K562 (cell line): ENCODE measurements around the gene SF3B3. TPM values are rescaled to one million over a fixed set of nuclear protein-coding genes. Genes with fewer than 3 reads are reported as not detected.

Source experiments
- BRD4 ChIP-seq: fragments of 200-600 bp; sonication (generic); IDR thresholded peaks from 2 replicates; pipeline ENCODE4 v1.6.1; 2017; ENCODE audit warnings: inconsistent platforms
- CHD1 ChIP-seq: fragments of 200-600 bp; sonication (generic); IDR thresholded peaks from one replicate; pipeline ENCODE4 v1.6.1; 2012; ENCODE audit warnings: mild to moderate bottlenecking, moderate library complexity, low read length, inconsistent platforms
- E2F4 ChIP-seq: sonication (generic); formaldehyde crosslinking; IDR thresholded peaks from 2 replicates; pipeline ENCODE4 v1.8.0; 2022; ENCODE audit warnings: mild to moderate bottlenecking, low read depth, missing genetic modification reagents
- ERF ChIP-seq: fragments of 450-650 bp; formaldehyde crosslinking; IDR thresholded peaks from 2 replicates; pipeline ENCODE4 v1.4.0; 2020; ENCODE audit warnings: mild to moderate bottlenecking, mixed read lengths
- ESRRA ChIP-seq: fragments of 450-650 bp; IDR thresholded peaks from 2 replicates; pipeline ENCODE4 v1.6.1; 2014; ENCODE audit warnings: low read depth, mild to moderate bottlenecking, moderate library complexity, borderline replicate concordance
- GABPA ChIP-seq: fragments of 200-800 bp; sonication (Bioruptor generic); conservative IDR thresholded peaks from 2 replicates; pipeline ENCODE4 v1.6.1; 2016; ENCODE audit warnings: low read depth, missing genetic modification characterization, missing compliant biosample characterization
- HLTF ChIP-seq: fragments of 450-650 bp; IDR thresholded peaks from 2 replicates; pipeline ENCODE4 v1.6.1; 2016
- HNRNPUL1 ChIP-seq: fragments of 200-400 bp; formaldehyde crosslinking; IDR thresholded peaks from 2 replicates; pipeline ENCODE4 v1.6.1; 2017; ENCODE audit warnings: low read length
- MECOM ChIP-seq: fragments of 250-450 bp; sonication (Bioruptor Pico); IDR thresholded peaks from 2 replicates; pipeline ENCODE4 v1.8.0; 2022; ENCODE audit warnings: inconsistent platforms
- NEUROD1 ChIP-seq: fragments of 150-350 bp; IDR thresholded peaks from 2 replicates; pipeline ENCODE4 v1.6.1; 2014; ENCODE audit warnings: borderline replicate concordance, low read length, low read depth; ENCODE audit not compliant: partially characterized antibody
- NFRKB ChIP-seq: fragments of 450-650 bp; IDR thresholded peaks from 2 replicates; pipeline ENCODE4 v1.6.1; 2016; ENCODE audit warnings: low read depth
- NONO ChIP-seq, 2 experiments: fragments of 200-400 bp in 1 of 2; fragments of 450-650 bp in 1 of 2; formaldehyde crosslinking in 1 of 2; IDR thresholded peaks; 2 replicates each; pipeline ENCODE4 v1.6.1; 2017; ENCODE audit warnings: low read depth in 2 of 2, mild to moderate bottlenecking in 2 of 2, moderate library complexity in 2 of 2, low read length in 1 of 2
- SRSF9 ChIP-seq: fragments of 200-400 bp; formaldehyde crosslinking; IDR thresholded peaks from 2 replicates; pipeline ENCODE4 v1.6.1; 2017; ENCODE audit warnings: low read depth, low read length, borderline replicate concordance
- ZNF740 ChIP-seq, 3 experiments: fragments of 200-800 bp in 1 of 3; sonication (Bioruptor generic) in 1 of 3; sonication (generic) in 1 of 3; formaldehyde crosslinking in 1 of 3; IDR thresholded peaks; 2 replicates each; pipeline versions ENCODE4 v1.6.1 to v1.8.0; 2016 to 2022; ENCODE audit warnings: mild to moderate bottlenecking in 2 of 3, missing compliant biosample characterization in 2 of 3, missing genetic modification characterization in 2 of 3, missing genetic modification reagents in 1 of 3
- polyA plus RNA-seq, 8 experiments: library from polyadenylated mRNA; depleted of rRNA in 4 of 8; stranded (reverse) in 5 of 8; unstranded in 3 of 8; fragments of >200 nt; fragmentation: Nextera tagmentation in 2 of 8; fragmentation: Illumina TruSeq in 1 of 8; extraction: Ambion mirVana in 2 of 8; extraction: Trizol in 1 of 8; gene quantifications; 2 replicates each; pipeline versions ENCODE4 v1.2.1 to v1.2.3, GENCODE V29; 2011 to 2014; ENCODE audit warnings: inconsistent platforms in 1 of 8, missing spikeins in 1 of 8
- total RNA-seq, 7 experiments: library from RNA; depleted of rRNA in 6 of 7; stranded (reverse); fragments of >200 nt in 6 of 7; fragmentation: Illumina TruSeq in 2 of 7; extraction: Trizol in 2 of 7; gene quantifications; 2 replicates each; pipeline versions ENCODE4 v1.2.1 to v1.2.3, GENCODE V29; 2011 to 2021; ENCODE audit warnings: low replicate concordance in 1 of 7
- TF ChIP-seq, protein P1 (sequence below): sonication (generic); formaldehyde crosslinking; IDR thresholded peaks from 2 replicates; pipeline ENCODE4 v1.8.0; 2022; ENCODE audit warnings: missing genetic modification reagents, mild to moderate bottlenecking, moderate library complexity, borderline replicate concordance
- TF ChIP-seq, protein P2 (sequence below): fragments of 450-650 bp; conservative IDR thresholded peaks from 2 replicates; pipeline ENCODE4 v1.6.1; 2016; ENCODE audit warnings: missing genetic modification characterization, low read depth, mild to moderate bottlenecking, control low read depth, missing compliant biosample characterization

SF3B3 gene
- total and polyA plus RNA-seq, 9 of the 15 experiments (the other 6 are each of a cell fraction or from before 2014, with no cell fraction given), result 98.9 to 546 (median 221) TPM

DNA sequence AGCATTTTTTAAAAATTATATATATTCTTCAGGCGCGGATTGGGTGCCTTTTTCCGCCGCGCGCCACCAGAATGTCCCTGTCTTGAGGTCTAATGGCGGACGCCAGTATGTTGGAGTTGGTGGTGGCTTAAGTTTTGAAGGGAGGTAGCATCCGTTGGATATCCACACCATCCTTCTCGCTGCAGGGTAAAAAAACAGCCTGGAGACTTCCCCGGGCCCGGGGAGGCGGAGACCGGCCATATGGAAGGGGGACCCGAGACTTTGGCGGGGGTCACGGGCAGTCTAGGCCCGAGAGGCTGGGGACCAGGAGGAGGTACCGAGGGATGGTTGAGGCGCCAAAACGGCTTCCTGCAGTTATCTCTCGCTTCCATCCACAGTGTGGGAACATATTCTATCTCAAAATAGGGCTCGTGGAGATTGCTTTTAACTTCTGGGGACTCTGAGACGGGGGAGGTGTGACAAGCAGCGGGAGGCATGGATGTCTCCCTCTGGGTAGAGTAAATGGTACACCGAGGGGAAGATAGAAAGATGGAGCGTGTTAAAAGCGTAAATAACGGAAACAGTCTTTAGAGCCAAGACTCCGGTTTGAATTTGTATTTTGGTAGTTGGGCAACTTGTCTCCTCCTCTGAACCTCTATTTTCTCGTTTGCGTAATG, at the start of gene SF3B3 (continued):
- peak; percentile 13; the same call in 1 of the 2 replicates for TF ChIP-seq E2F4 (CRISPR knock-in tag)
- peak; percentile 91 for TF ChIP-seq GABPA (tag)
- TF ChIP-seq HNRNPUL1, result 0 out of 2 replicates have a peak, but pooled peaks have one; percentile 22
- TF ChIP-seq NFRKB, result peak; percentile 99
- TF ChIP-seq SRSF9, result no peak
- peak; percentile 44; the same call in 1 of the 2 replicates for TF ChIP-seq HLTF
- TF ChIP-seq BRD4, result peak; percentile 100
- peak; percentile 96 for TF ChIP-seq CHD1
- TF ChIP-seq ZNF740 (CRISPR knock-in tag; IDR thresholded peaks at IDR 0.05), result 0 out of 2 replicates have a peak, but pooled peaks have one; percentile 0
- TF ChIP-seq ZNF740 (tag; IDR thresholded peaks at IDR 0.05), result no peak
- no peak for TF ChIP-seq ERF (CRISPR knock-in tag)
- TF ChIP-seq ESRRA, result 0 out of 2 replicates have a peak, but pooled peaks have one; percentile 43
- TF ChIP-seq, protein P1, sequence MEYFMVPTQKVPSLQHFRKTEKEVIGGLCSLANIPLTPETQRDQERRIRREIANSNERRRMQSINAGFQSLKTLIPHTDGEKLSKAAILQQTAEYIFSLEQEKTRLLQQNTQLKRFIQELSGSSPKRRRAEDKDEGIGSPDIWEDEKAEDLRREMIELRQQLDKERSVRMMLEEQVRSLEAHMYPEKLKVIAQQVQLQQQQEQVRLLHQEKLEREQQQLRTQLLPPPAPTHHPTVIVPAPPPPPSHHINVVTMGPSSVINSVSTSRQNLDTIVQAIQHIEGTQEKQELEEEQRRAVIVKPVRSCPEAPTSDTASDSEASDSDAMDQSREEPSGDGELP (CRISPR knock-in tag), result peak; percentile 62
- TF ChIP-seq NONO (IDR thresholded peaks at IDR 0.05; ENCODE audit: low read depth in 2 of 2, low read length in 1 of 2), result peak in 1 of 2 experiments; percentile 27; a peak in 1 of 4 replicates
- TF ChIP-seq NEUROD1, result peak; percentile 40
- TF ChIP-seq, protein P2, sequence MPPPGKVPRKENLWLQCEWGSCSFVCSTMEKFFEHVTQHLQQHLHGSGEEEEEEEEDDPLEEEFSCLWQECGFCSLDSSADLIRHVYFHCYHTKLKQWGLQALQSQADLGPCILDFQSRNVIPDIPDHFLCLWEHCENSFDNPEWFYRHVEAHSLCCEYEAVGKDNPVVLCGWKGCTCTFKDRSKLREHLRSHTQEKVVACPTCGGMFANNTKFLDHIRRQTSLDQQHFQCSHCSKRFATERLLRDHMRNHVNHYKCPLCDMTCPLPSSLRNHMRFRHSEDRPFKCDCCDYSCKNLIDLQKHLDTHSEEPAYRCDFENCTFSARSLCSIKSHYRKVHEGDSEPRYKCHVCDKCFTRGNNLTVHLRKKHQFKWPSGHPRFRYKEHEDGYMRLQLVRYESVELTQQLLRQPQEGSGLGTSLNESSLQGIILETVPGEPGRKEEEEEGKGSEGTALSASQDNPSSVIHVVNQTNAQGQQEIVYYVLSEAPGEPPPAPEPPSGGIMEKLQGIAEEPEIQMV, result peak; percentile 32; the same call in 1 of the 2 replicates
- TF ChIP-seq MECOM (CRISPR knock-in tag), result no peak
